WTC11 (cell line): ENCODE data around the gene KCTD16.

Experiments used
- ATF3 ChIP-seq: sonication (generic); formaldehyde crosslinking; conservative IDR thresholded peaks from 2 replicates; pipeline ENCODE4 v1.8.1; 2022; ENCODE audit warnings: mild to moderate bottlenecking, missing genetic modification reagents
- CTCF ChIP-seq: fragments of 200-600 bp; IDR thresholded peaks from 2 replicates; pipeline ENCODE4 v1.8.0; 2022; ENCODE audit warnings: antibody characterized with exemption
- EMX1 ChIP-seq: fragments of 250-450 bp; sonication (Bioruptor Pico); IDR thresholded peaks from 2 replicates; pipeline ENCODE4 v1.8.0; 2021; ENCODE audit warnings: mild to moderate bottlenecking
- FOXJ3 ChIP-seq: sonication (generic); formaldehyde crosslinking; IDR thresholded peaks from 2 replicates; pipeline ENCODE4 v1.9.0; 2021; ENCODE audit warnings: missing genetic modification reagents, mild to moderate bottlenecking, borderline replicate concordance
- IRF1 ChIP-seq: sonication (generic); formaldehyde crosslinking; IDR thresholded peaks from 2 replicates; pipeline ENCODE4 v1.8.0; 2023; ENCODE audit warnings: missing genetic modification reagents
- KAT7 ChIP-seq: sonication (generic); formaldehyde crosslinking; IDR thresholded peaks from 2 replicates; pipeline ENCODE4 v1.8.1; 2023; ENCODE audit warnings: missing genetic modification reagents, mild to moderate bottlenecking, borderline replicate concordance
- ZNF121 ChIP-seq: sonication (generic); formaldehyde crosslinking; IDR thresholded peaks from 2 replicates; pipeline ENCODE4 v1.8.0; 2023; ENCODE audit warnings: missing genetic modification reagents

GRCh38 chr5:144179226-144179625 is 8.6 kb downstream of the KCTD16 start:
- TF ChIP-seq CTCF (no peak), ZNF121 (CRISPR knock-in tag) (no peak), FOXJ3 (no peak), KAT7 (CRISPR knock-in tag) (no peak), EMX1 (CRISPR knock-in tag) (no peak), IRF1 (CRISPR knock-in tag) (no peak), ATF3 (CRISPR knock-in tag) (no peak)
